ENCODE measurements around the gene MCTP1.
"Not testable (repeated sequence)": the region's sequence is repeated elsewhere in the genome, so short reads cannot be mapped to it uniquely, and the experiment has no call there.

DNA sequence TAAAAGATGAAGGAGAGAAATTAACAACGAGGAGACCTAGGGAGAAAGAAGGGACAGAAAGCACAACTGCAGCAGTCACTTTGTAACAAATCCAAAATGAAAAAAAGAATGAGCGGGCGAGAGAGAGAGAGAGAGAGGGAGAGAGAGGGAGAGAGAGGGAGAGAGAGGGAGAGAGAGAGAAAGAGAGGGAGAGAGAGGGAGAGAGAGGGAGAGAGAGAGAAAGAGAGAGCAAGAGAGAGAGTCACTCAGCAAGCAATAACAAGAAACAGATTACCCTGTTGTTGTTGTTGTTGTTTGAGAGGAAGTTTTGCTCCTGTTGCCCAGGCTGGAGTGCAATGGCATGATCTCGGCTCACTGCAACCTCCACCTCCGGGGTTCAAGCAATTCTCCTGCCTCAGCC is 77.1 kb downstream of the MCTP1 start:
- not testable (repeated sequence) for TF ChIP-seq NR2C1 (IDR thresholded peaks at IDR 0.05); EZH2 (IDR thresholded peaks at IDR 0.05; ENCODE audit: borderline replicate concordance, control insufficient read depth, low read depth, low read length); NFYB (IDR thresholded peaks at IDR 0.05; ENCODE audit: insufficient read depth, low read depth, low read length); BRCA1 (IDR thresholded peaks at IDR 0.05; ENCODE audit: low read depth, low read length); EP300 (IDR thresholded peaks at IDR 0.05; ENCODE audit: borderline replicate concordance in 1 of 2, control insufficient read depth in 1 of 2, low read depth in 2 of 2, low read length in 2 of 2); GATAD2B (conservative IDR thresholded peaks at IDR 0.05; ENCODE audit: low read depth); POLR2A (IDR thresholded peaks at IDR 0.05; ENCODE audit: low read depth, low read length); NFXL1 (IDR thresholded peaks at IDR 0.05; ENCODE audit: borderline replicate concordance); TCF12 (IDR thresholded peaks at IDR 0.05; ENCODE audit: low read depth, low read length); MYC (IDR thresholded peaks at IDR 0.05; ENCODE audit: insufficient read depth, insufficient read length, insufficient replicate concordance, low read length, severe bottlenecking)
- TF ChIP-seq, protein P1, sequence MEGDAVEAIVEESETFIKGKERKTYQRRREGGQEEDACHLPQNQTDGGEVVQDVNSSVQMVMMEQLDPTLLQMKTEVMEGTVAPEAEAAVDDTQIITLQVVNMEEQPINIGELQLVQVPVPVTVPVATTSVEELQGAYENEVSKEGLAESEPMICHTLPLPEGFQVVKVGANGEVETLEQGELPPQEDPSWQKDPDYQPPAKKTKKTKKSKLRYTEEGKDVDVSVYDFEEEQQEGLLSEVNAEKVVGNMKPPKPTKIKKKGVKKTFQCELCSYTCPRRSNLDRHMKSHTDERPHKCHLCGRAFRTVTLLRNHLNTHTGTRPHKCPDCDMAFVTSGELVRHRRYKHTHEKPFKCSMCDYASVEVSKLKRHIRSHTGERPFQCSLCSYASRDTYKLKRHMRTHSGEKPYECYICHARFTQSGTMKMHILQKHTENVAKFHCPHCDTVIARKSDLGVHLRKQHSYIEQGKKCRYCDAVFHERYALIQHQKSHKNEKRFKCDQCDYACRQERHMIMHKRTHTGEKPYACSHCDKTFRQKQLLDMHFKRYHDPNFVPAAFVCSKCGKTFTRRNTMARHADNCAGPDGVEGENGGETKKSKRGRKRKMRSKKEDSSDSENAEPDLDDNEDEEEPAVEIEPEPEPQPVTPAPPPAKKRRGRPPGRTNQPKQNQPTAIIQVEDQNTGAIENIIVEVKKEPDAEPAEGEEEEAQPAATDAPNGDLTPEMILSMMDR (IDR thresholded peaks at IDR 0.05 in 2 of 3, conservative IDR thresholded peaks at IDR 0.05 in 1 of 3; ENCODE audit: control insufficient read depth in 2 of 3, extremely low read depth in 1 of 3, insufficient read depth in 1 of 3, low read depth in 3 of 3, low read length in 3 of 3), result not testable (repeated sequence)
- TF ChIP-seq, protein P2, sequence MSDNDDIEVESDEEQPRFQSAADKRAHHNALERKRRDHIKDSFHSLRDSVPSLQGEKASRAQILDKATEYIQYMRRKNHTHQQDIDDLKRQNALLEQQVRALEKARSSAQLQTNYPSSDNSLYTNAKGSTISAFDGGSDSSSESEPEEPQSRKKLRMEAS (IDR thresholded peaks at IDR 0.05; ENCODE audit: low read depth, low read length), result not testable (repeated sequence)
- TF ChIP-seq, protein P3, sequence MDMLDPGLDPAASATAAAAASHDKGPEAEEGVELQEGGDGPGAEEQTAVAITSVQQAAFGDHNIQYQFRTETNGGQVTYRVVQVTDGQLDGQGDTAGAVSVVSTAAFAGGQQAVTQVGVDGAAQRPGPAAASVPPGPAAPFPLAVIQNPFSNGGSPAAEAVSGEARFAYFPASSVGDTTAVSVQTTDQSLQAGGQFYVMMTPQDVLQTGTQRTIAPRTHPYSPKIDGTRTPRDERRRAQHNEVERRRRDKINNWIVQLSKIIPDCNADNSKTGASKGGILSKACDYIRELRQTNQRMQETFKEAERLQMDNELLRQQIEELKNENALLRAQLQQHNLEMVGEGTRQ (IDR thresholded peaks at IDR 0.05; ENCODE audit: borderline replicate concordance, low read depth, low read length), result not testable (repeated sequence)

Data from GM12878 (cell line).